GM12872 (cell line): ENCODE measurements around the gene NBPF4.
"Not testable (repeated sequence)": the region's sequence is repeated elsewhere in the genome, so short reads cannot be mapped to it uniquely, and the experiment has no call there.

Experiments used
- TF ChIP-seq, protein P1 (sequence below): IDR thresholded peaks from 3 replicates; pipeline ENCODE4 v1.5.1; 2011; ENCODE audit warnings: low read depth, mild to moderate bottlenecking, low read length, moderate library complexity; ENCODE audit not compliant: insufficient read depth

Gene NBPF4, protein sequence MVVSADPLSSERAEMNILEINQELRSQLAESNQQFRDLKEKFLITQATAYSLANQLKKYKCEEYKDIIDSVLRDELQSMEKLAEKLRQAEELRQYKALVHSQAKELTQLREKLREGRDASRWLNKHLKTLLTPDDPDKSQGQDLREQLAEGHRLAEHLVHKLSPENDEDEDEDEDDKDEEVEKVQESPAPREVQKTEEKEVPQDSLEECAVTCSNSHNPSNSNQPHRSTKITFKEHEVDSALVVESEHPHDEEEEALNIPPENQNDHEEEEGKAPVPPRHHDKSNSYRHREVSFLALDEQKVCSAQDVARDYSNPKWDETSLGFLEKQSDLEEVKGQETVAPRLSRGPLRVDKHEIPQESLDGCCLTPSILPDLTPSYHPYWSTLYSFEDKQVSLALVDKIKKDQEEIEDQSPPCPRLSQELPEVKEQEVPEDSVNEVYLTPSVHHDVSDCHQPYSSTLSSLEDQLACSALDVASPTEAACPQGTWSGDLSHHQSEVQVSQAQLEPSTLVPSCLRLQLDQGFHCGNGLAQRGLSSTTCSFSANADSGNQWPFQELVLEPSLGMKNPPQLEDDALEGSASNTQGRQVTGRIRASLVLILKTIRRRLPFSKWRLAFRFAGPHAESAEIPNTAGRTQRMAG

DNA sequence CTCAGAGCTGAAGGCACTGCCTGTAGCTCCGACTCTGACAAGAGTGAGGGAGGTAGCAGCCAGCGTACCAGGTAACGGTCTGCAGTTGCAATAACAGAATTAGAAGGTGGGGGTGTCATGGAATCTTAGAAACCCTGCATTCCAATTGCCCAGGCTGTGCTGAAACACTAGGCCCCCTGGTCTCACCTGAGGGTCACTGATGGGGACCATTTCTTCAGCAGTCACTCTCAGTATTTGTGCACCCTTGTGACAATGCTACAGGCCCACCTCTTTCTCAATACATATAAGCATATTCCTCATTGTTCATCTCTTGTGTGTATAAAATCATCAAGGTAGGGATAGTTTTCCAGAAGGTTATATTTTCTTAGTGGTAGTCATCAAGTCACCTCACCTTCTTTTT lies at the start of gene NBPF4:
NBPF4 (minus strand) TSS at position 101 of the 400 bp plus-strand sequence. CDS start 315 bp downstream, outside the sequence.
- TF ChIP-seq, protein P1, sequence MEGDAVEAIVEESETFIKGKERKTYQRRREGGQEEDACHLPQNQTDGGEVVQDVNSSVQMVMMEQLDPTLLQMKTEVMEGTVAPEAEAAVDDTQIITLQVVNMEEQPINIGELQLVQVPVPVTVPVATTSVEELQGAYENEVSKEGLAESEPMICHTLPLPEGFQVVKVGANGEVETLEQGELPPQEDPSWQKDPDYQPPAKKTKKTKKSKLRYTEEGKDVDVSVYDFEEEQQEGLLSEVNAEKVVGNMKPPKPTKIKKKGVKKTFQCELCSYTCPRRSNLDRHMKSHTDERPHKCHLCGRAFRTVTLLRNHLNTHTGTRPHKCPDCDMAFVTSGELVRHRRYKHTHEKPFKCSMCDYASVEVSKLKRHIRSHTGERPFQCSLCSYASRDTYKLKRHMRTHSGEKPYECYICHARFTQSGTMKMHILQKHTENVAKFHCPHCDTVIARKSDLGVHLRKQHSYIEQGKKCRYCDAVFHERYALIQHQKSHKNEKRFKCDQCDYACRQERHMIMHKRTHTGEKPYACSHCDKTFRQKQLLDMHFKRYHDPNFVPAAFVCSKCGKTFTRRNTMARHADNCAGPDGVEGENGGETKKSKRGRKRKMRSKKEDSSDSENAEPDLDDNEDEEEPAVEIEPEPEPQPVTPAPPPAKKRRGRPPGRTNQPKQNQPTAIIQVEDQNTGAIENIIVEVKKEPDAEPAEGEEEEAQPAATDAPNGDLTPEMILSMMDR, result not testable (repeated sequence)

DNA sequence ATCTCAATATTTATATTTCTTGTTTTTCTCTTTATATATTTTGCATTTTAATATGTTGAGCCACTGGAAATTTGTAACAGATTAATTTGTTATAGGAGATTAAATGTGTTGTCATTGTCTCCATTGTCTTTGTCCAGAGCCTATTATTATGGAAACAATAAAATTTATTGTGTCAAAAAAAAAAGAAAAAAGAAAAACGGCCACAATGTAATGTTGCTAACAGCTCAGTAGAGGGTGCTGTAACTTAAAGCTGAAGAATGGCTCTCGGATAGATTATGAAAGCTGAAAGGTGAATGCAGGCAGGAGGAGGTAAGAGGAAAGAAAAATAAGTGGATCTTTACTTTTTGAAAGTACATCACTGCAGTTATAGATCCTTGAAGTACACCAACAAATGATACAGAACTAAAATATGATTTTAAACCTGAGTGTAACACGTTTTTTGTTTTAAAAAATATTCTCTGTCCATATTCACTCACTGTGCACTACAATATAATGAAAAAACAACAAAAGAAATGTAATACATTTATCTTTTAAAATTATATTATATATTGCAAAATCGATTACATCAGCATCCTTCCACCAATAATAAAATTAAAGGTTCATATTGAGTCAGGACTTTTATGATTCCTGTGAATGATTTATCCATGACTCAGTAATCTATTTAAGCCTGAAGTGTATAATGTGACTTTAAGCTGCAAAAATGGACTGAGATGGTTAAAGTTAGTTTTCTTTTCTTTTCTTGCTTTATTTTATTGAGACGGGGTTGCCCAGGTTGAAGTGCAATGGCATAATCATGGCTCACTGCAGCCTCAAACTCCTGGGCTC lies 29.0 kb downstream of the NBPF4 start:
- TF ChIP-seq, protein P1, result peak; percentile 43; the same call in 2 of the 3 replicates

DNA sequence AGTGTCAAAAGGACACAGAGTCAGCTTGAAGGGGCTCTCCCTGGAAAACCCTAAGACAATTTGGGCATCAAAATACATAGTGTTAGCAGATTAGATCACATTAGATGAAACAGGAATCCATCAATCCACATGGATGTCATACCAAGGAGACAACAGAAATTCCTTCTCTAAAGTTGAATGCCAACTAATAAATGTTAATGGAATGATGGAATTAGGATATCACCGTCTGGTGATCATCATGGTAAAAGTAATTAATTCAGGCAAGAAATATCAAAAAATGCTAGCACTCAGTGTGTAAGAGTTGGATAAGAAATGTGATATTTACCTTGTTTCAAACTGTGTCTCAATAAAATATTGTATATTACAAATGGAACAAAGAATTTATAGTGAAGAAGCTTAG lies 32.9 kb downstream of the NBPF4 start:
- TF ChIP-seq, protein P1, result no peak

DNA sequence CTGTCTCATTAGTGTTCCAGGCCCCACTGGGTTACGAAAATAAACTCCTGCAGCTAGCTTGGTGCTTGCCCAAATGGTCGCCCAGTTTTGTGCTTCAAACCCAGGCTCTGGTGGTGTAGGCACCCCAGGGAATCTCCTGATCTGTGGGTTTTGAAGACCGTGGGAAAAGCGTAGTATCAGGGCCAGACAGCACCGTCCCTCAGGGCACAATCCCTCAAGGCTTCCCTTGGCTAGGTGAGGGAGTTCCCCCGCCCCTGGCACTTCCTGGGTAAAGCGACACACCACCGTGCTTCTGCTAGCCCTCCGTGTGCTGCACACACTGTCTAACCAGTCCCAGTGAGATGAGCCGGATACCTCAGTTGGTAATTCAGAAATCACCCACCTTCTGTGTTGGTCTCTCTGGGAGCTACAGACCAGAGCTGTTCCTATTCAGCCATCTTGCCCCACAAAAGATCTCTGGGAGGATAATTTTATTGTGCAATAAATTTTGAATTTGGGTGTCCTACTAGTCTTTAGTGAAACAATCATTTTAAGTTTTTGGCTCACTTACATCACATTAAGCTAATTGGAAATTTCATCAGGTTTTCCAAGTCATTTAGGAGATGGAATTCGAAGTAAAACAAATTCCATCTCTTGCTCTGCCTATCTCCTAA lies 34.3 kb downstream of the NBPF4 start:
- TF ChIP-seq, protein P1, result no peak

DNA sequence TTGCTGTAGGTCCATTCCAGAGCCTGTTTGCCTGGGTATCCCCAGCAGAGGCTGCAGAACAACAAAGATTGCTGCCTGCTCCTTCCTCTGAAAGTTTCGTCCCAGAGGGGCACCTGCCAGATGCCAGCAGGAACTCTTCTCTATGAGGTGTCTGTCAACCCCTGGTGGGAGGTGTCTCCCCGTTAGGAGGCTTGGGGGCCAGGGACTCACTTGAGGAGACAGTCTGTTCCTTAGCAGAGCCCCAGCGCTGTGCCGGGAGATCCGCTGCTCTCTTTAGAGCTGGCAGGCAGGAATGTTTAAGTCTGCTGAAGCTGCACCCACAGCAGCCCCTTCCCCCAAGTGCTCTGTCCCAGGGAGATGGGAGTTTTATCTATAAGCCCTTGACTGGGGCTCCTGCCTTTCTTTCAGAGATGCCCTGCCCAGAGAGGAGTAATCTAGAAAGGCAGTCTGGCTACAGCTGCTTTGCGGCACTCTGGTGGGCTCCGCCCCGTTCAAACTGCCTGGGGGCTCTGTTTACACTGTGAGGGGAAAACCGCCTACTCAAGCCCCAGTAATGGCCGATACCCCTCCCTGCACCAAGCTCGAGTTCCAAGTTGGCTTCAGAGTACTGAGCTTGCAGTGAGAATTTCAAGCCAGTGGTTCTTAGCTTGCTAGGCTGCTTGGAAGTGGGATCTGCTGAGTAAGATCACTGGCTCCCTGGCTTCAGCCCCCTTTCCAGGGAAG lies 35.0 kb downstream of the NBPF4 start:
- TF ChIP-seq, protein P1, result no peak

DNA sequence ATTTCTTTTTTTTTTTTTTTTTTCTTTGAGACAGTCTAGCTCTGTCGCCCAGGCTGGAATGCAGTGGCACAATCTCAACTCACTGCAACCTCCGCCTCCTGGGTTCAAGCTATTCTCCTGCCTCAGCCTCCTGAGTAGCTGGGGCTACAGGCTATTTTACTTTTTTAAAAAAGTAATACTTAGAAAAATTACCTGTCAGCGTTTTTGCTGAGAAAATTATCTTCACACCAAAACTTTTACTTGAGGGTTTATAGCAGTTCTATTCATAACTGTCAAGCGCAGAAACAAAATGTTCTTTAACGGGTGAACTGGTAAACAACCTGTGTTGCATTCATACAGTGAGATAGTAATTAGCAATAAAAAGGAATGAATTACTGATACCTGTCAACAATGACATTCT lies 42.2 kb downstream of the NBPF4 start:
- TF ChIP-seq, protein P1, result no peak
